Lower leg skin (tissue), 4 donors: Measurements from ENCODE around the gene DTNB. TPM values are rescaled to one million over a fixed set of nuclear protein-coding genes. Genes with fewer than 3 reads are reported as not detected.
"Not testable (repeated sequence)": the region's sequence is repeated elsewhere in the genome, so short reads cannot be mapped to it uniquely, and the experiment has no call there.

Experiments
- DNase-seq, 2 donors: peaks; one replicate each; pipeline ENCODE4 v3.0.0-alpha.2; 2019; ENCODE audit warnings: low spot score in 2 of 2
- H3K4me3 ChIP-seq: fragments of 200-600 bp; sonication (generic); 2 replicates; pipeline ENCODE4 v1.5.1; 2017; ENCODE audit warnings: mild to moderate bottlenecking, low read depth; ENCODE audit not compliant: poor library complexity, severe bottlenecking
- POLR2A ChIP-seq, 2 donors: fragments of 450-650 bp; IDR thresholded peaks; one replicate each; pipeline ENCODE4 v1.6.1; 2016 to 2017; ENCODE audit warnings: antibody characterized with exemption in 2 of 2, mild to moderate bottlenecking in 1 of 2, moderate library complexity in 1 of 2
- whole genome bisulfite sequencing, 2 donors: methylation state at CpG; one replicate each; pipeline ENCODE4 v1.1.5; 2018; 5-methylcytosine and 5-hydroxymethylcytosine counted together
- intact Hi-C: fragments of 100-400 bp; cut with DNase I; formaldehyde crosslinking; loops from one replicate; pipeline ENCODE4 v1.15.0; 2023; ENCODE audit warnings: low total_unique reads
- total RNA-seq, 4 donors: library from RNA; depleted of rRNA; stranded (reverse); fragments of >200 nt; gene quantifications; one replicate each; pipeline ENCODE4 v1.1.0, GENCODE V29; 2016
- TF ChIP-seq, protein P1 (sequence below), 3 donors: fragments of 450-650 bp; IDR thresholded peaks; one replicate each; pipeline ENCODE4 v1.5.1; 2016; ENCODE audit warnings: antibody characterized with exemption in 3 of 3, mild to moderate bottlenecking in 3 of 3, moderate library complexity in 2 of 3

The DTNB gene
- total RNA-seq, 4 donors from 2014 or later: 8.8 to 15.2 (median 12.7) TPM

DNA sequence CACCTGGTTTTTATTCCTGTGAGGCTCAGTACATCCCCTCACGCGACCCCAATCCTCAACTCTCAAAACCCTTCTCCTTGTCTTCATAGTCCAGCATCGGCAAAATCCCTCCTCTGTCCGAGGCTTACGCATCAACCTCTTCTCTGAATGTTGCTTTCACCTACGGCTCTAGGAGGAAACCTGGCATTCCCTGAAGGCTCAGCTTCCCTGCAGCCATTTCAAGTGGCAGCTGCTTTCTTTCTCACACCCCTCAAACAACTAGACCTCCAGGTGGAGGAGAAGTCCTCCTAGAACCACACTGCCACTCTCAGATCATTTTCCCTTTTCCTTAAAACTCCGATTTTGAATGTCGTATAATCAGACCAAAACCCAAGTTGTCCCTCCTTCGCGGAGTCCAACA lies 114.2 kb downstream of the DTNB start:
- H3K4me3 ChIP-seq: no peak overlapping the region
- 93 to 94% methylated on average over 10 of the region's 10 CpGs for WGBS, 2 donors
- DNase-seq: no peak
- intact Hi-C loops: no loop called here
- TF ChIP-seq POLR2A (IDR thresholded peaks at IDR 0.05): no peak
- TF ChIP-seq, protein P1, sequence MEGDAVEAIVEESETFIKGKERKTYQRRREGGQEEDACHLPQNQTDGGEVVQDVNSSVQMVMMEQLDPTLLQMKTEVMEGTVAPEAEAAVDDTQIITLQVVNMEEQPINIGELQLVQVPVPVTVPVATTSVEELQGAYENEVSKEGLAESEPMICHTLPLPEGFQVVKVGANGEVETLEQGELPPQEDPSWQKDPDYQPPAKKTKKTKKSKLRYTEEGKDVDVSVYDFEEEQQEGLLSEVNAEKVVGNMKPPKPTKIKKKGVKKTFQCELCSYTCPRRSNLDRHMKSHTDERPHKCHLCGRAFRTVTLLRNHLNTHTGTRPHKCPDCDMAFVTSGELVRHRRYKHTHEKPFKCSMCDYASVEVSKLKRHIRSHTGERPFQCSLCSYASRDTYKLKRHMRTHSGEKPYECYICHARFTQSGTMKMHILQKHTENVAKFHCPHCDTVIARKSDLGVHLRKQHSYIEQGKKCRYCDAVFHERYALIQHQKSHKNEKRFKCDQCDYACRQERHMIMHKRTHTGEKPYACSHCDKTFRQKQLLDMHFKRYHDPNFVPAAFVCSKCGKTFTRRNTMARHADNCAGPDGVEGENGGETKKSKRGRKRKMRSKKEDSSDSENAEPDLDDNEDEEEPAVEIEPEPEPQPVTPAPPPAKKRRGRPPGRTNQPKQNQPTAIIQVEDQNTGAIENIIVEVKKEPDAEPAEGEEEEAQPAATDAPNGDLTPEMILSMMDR (IDR thresholded peaks at IDR 0.05): no peak

DNA sequence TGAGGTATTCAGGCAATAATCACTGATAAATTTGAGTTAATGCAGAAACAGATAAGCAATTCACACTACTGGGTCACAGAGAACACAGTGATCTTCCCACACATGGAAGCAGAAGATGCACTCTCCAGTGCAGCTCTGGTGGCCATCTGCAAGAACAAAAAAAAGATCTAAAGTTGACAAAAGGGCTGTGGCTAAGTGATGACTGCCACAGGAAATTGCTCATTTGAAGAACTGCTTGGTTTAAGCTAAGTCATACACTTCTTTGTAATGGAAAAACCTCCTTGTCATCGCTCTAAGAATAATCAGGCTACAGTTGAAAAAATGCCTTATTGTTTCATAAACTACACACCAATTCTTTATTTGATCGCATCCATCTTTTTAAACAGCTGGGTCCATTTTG lies 115.1 kb downstream of the DTNB start:
- WGBS, 2 donors: 61 to 67% methylated on average over 2 of the region's 2 CpGs
- DNase-seq: no peak
- intact Hi-C loops: no loop called here

DNA sequence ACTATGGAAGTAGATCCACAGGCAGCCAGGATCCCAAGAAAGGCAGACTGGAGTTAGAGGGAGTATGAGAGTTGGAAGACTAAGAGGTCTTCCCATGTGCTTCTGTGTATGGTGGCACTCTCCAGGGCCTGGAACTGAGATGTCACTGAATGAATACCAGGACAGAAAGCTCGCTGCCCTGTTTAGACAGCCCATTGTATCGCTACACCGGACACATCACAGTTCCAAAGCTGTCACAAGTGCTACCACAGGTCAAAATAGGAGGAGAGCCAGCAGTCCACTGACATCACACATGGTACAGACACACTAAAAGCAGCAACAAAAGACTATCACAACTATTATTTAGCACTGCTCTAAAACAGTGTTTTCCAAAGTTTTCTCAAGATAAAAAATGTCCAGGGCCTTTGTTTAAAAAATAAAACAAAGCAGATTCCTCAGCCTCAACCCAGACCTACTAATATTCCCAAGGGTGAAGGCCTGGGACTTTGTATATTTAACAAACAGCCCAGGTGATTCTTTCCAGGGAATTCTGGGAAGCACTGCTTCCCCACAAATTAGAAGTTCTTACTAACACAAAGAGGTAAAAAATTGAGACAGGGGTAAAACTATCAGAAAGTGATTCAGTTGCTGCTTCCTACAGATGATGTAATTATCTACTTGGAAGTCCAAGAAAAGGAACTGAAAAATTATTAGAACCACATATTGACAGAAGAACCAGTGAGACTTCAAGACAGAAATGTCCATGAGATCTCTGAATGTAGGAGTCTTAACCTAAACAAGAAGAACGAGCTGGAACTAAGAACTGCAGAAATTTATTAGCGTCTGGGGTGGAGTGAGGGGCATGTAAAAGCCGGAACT lies 116.0 kb downstream of the DTNB start:
- no peak overlapping the region for H3K4me3 ChIP-seq
- 74 to 83% methylated on average over 6 of the region's 6 CpGs for WGBS, 2 donors
- no peak for DNase-seq
- intact Hi-C loops: no loop called here
- TF ChIP-seq, protein P1 (IDR thresholded peaks at IDR 0.05): no peak
- no peak for TF ChIP-seq POLR2A (IDR thresholded peaks at IDR 0.05)

More for the DNA sequence above, 115.1 kb downstream of the DTNB start:
- H3K4me3 ChIP-seq: no peak overlapping the region
- TF ChIP-seq, protein P1 (IDR thresholded peaks at IDR 0.05): no peak

DNA sequence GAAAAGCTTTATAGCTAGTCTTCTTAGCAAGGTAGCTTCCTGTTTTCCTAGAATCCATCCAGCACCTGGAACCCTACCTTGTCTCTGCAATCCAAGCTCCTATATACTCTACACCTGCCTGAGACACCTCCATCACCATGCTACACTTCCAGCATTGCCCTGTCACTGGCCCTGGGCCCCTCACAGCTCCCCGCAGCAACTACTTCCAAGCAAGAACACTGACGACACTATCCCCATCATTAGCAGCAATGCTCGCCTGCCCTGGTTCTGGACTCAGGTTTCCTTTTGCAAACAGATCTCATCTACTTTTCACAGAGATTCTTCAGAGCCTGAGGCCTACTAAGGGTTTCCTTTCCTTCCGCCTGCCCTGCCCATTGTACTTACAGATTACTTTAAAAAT lies 121.1 kb downstream of the DTNB start:
- WGBS, 2 donors: 96 to 99% methylated on average over 4 of the region's 4 CpGs
- intact Hi-C loops: no loop called here
- no peak overlapping the region for H3K4me3 ChIP-seq
- TF ChIP-seq POLR2A (IDR thresholded peaks at IDR 0.05): no peak
- TF ChIP-seq, protein P1 (IDR thresholded peaks at IDR 0.05): no peak
- no peak for DNase-seq

DNA sequence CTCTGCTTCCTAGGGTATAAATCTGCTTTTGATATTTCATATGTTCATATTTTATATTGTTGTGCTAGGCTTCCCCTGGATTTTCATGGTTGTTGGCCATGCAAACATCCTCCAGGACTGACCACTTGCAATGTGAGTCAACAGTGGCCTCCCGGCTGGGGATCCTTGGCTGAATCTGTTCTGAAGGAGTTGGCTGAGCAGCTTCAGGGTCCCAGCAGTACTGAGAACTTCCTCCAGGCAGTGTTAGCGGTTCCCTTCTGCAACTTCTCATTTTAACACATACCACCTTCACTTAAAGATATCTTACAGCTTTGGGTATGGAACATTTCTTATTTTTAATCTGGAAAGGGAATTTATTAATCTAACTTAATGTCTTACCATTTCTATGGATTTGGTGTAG lies 122.1 kb downstream of the DTNB start:
- no peak for TF ChIP-seq POLR2A (IDR thresholded peaks at IDR 0.05)
- TF ChIP-seq, protein P1 (IDR thresholded peaks at IDR 0.05): no peak
- H3K4me3 ChIP-seq: no peak overlapping the region
- no peak for DNase-seq
- intact Hi-C loops: no loop called here
- WGBS, 2 donors: 89 to 90% methylated on average over 2 of the region's 2 CpGs

DNA sequence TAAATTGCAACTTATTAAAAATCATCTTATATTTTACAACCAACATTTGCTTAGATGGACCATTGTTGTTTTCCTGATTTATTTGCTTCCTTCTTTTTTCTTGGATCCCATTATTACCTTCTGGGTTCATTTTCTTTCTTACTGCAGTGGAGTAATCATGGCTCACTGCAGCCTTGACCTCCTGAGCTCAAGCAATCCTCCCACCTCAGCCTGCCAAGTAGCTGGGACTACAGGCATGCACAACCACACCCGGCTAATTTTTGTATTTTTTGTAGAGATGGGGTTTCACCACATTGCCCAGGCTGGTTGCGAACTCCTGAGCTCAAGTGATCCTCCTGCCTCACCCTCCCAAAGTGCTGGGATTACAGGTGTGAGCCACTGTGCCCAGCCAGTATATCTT lies 123.8 kb downstream of the DTNB start:
- 52 to 74% methylated on average over 2 of the region's 2 CpGs for WGBS, 2 donors
- DNase-seq, H3K4me3 ChIP-seq, intact Hi-C loops: not testable (repeated sequence)
